OCI-LY7 (cell line): ENCODE results near the gene CACNA1I. TPM values are rescaled to one million over a fixed set of nuclear protein-coding genes. Genes with fewer than 3 reads are reported as not detected.

Source experiments
- BruUV-seq: library from RNA; stranded (reverse); fragments of 400-500 nt; replicated peaks from 2 replicates; lab custom pipeline; 2021; lab: Mats Ljungman, UMichigan
- CTCF ChIA-PET: fragments of 300-600 bp; sonication (Branson Sonifier 250); formaldehyde crosslinking; loops from one replicate; lab custom pipeline; 2022; ENCODE audit warnings: antibody characterized with exemption; ENCODE audit not compliant: unreplicated experiment; lab: Charles Lee
- POLR2A ChIA-PET: fragments of 300-600 bp; sonication (Branson Sonifier 250); formaldehyde crosslinking; loops from one replicate; lab custom pipeline; 2022; ENCODE audit warnings: antibody characterized with exemption; lab: Charles Lee
- DNase-seq: peaks from one replicate; pipeline ENCODE4 v3.0.0-alpha.2; 2015; ENCODE audit warnings: low spot score
- H2AFZ ChIP-seq: fragments of 200-600 bp; sonication (generic), shearing (Covaris generic); 2 replicates; pipeline ENCODE4 v1.6.1; 2014; ENCODE audit warnings: mild to moderate bottlenecking, antibody characterized with exemption, low read length, moderate library complexity
- H3K27ac ChIP-seq: fragments of 200-600 bp; sonication (generic); 2 replicates; pipeline ENCODE4 v1.5.1; 2014; ENCODE audit warnings: mixed run types, low read depth, mild to moderate bottlenecking, moderate library complexity, low read length, inconsistent platforms; ENCODE audit not compliant: poor library complexity, severe bottlenecking
- H3K36me3 ChIP-seq: fragments of 200-600 bp; sonication (generic); 2 replicates; pipeline ENCODE4 v1.6.1; 2014; ENCODE audit warnings: mild to moderate bottlenecking, antibody characterized with exemption, low read length, moderate library complexity, mixed read lengths; ENCODE audit not compliant: insufficient read depth
- H3K4me1 ChIP-seq: fragments of 200-600 bp; sonication (generic); 2 replicates; pipeline ENCODE4 v1.5.1; 2014; ENCODE audit warnings: mild to moderate bottlenecking, low read length; ENCODE audit not compliant: insufficient read depth, poor library complexity, severe bottlenecking
- H3K4me2 ChIP-seq: fragments of 200-600 bp; sonication (generic); 2 replicates; pipeline ENCODE4 v1.6.1; 2014; ENCODE audit warnings: mild to moderate bottlenecking, low read length
- H3K4me3 ChIP-seq: fragments of 200-600 bp; sonication (generic); 2 replicates; pipeline ENCODE4 v1.5.1; 2014; ENCODE audit warnings: mild to moderate bottlenecking, low read depth, low read length; ENCODE audit not compliant: poor library complexity, severe bottlenecking
- H3K79me2 ChIP-seq: fragments of 200-600 bp; sonication (generic); 2 replicates; pipeline ENCODE4 v1.6.1; 2016; ENCODE audit warnings: low read depth, mild to moderate bottlenecking, low read length, moderate library complexity, mixed read lengths; ENCODE audit not compliant: insufficient read depth
- H3K9me2 ChIP-seq: fragments of 200-600 bp; sonication (generic); 2 replicates; pipeline ENCODE4 v1.6.1; 2016; ENCODE audit warnings: mild to moderate bottlenecking, low read length, mixed read lengths; ENCODE audit not compliant: insufficient read depth
- H3K9me3 ChIP-seq: fragments of 200-600 bp; sonication (generic); 2 replicates; pipeline ENCODE4 v1.6.1; 2014; ENCODE audit warnings: mild to moderate bottlenecking, mixed run types, low read length, mixed read lengths
- H4K20me1 ChIP-seq: fragments of 200-600 bp; sonication (generic); 2 replicates; pipeline ENCODE4 v1.6.1; 2014; ENCODE audit warnings: mild to moderate bottlenecking, antibody characterized with exemption, low read length, moderate library complexity, mixed read lengths; ENCODE audit not compliant: insufficient read depth
- CTCF ChIP-seq: fragments of 200-600 bp; sonication (generic); conservative IDR thresholded peaks from 2 replicates; pipeline ENCODE4 v1.5.1; 2014; ENCODE audit warnings: mild to moderate bottlenecking, antibody characterized with exemption, low read length, moderate library complexity, mixed read lengths
- EZH2phosphoT487 ChIP-seq: fragments of 200-600 bp; sonication (generic); IDR thresholded peaks from 2 replicates; pipeline ENCODE4 v1.6.1; 2018; ENCODE audit warnings: low read depth, borderline replicate concordance, mild to moderate bottlenecking, mixed run types, antibody characterized with exemption, low read length, moderate library complexity, mixed read lengths
- intact Hi-C: fragments of 100-400 bp; cut with micrococcal nuclease; formaldehyde crosslinking; loops from one replicate; pipeline ENCODE4 v1.10.0; 2022; ENCODE audit not compliant: unreplicated experiment
- total RNA-seq, 2 experiments: library from RNA; depleted of rRNA in 1 of 2; stranded (reverse); fragments of >200 nt in 1 of 2; shearing (Covaris generic) in 1 of 2; gene quantifications; 2 replicates each; pipeline ENCODE4 v1.2.3, GENCODE V29; 2014 to 2022

CACNA1I gene
- total RNA-seq, 2 experiments from 2014 or later, result 0.03 TPM; not detected in 1

GRCh38 chr22:39630721-39631120 is 60.2 kb downstream of the CACNA1I start:
- H3K4me2 ChIP-seq, result no peak overlapping the region
- no peaks in the 10 kb centered on the region for H3K9me2 ChIP-seq
- H3K4me1 ChIP-seq, result no peaks in the 10 kb centered on the region
- H3K79me2 ChIP-seq, result no peaks in the 10 kb centered on the region
- H3K4me3 ChIP-seq, result no peak overlapping the region
- H2AFZ ChIP-seq, result no peak overlapping the region
- POLR2A ChIA-PET, result no interaction called here
- H3K36me3 ChIP-seq, result no peaks in the 10 kb centered on the region
- CTCF ChIA-PET, result no interaction called here
- no peaks in the 10 kb centered on the region for H3K9me3 ChIP-seq
- intact Hi-C loops, result no loop called here
- BruUV-seq, result no TSS peak
- no peak overlapping the region for H3K27ac ChIP-seq
- no peaks in the 10 kb centered on the region for H4K20me1 ChIP-seq
- no peak for DNase-seq
- TF ChIP-seq EZH2phosphoT487, result no peak
- no peak for TF ChIP-seq CTCF

GRCh38 chr22:39631381-39632286 is 61.1 kb downstream of the CACNA1I start:
- BruUV-seq, result no TSS peak
- Histone ChIP-seq H3K36me3 (no peaks in the 10 kb centered on the region), H2AFZ (no peak overlapping the region), H3K9me3 (no peaks in the 10 kb centered on the region), H3K27ac (no peak overlapping the region), H3K4me2 (no peak overlapping the region), H3K9me2 (no peaks in the 10 kb centered on the region), H3K79me2 (no peaks in the 10 kb centered on the region), H3K4me3 (no peak overlapping the region), H4K20me1 (no peaks in the 10 kb centered on the region), H3K4me1 (no peaks in the 10 kb centered on the region)
- ChIA-PET CTCF (no interaction called here), POLR2A (no interaction called here)
- no peak for DNase-seq
- intact Hi-C loops, result no loop called here
- TF ChIP-seq EZH2phosphoT487 (no peak), CTCF (no peak)
